ENCODE measurements around the gene GPN3.
A peak's percentile ranks its signal among the peaks of the same experiment; 100 is the strongest.
"Not testable (repeated sequence)": the region's sequence is repeated elsewhere in the genome, so short reads cannot be mapped to it uniquely, and the experiment has no call there.

The GPN3 gene

GRCh38 chr12:110468214-110469048, at the start of gene GPN3, which contains the start of gene FAM216A:
TSS of gene GPN3 (minus strand) at chr12:110468257. CDS start at chr12:110468203, 54 bp downstream.
TSS of gene FAM216A (plus strand) at chr12:110468845. CDS start at chr12:110468876, 31 bp downstream.
- DNase-seq: peak; percentile 96 to 97

GRCh38 chr12:110516995-110517394, 48.9 kb upstream of the GPN3 start:
- DNase-seq: no peak

GRCh38 chr12:110514363-110514762, 46.3 kb upstream of the GPN3 start:
- DNase-seq: no peak

- no peak for DNase-seq
Measured at GRCh38 chr12:110513842-110514241, 45.8 kb upstream of the GPN3 start.

- DNase-seq: no peak
Measured at GRCh38 chr12:110508071-110508586, 40.1 kb upstream of the GPN3 start.

GRCh38 chr12:110505332-110505731, 37.3 kb upstream of the GPN3 start:
- DNase-seq: no peak

- no peak for DNase-seq
Measured at GRCh38 chr12:110503432-110503831, 35.4 kb upstream of the GPN3 start.

GRCh38 chr12:110501752-110502738, 34.0 kb upstream of the GPN3 start, which contains the start of the genes RAD9B and VPS29:
TSS of gene RAD9B (plus strand) at chr12:110502331. CDS start at chr12:110502338, 7 bp downstream.
TSS of gene VPS29 (minus strand) at chr12:110502111. CDS start at chr12:110502051, 60 bp downstream.
- DNase-seq: peak; percentile 96 to 98

- peak in 1 of 2 experiments; percentile 19 for DNase-seq
Measured at GRCh38 chr12:110501399-110501751, 33.3 kb upstream of the GPN3 start.

- DNase-seq: no peak
Measured at GRCh38 chr12:110498984-110499706, 31.1 kb upstream of the GPN3 start.

GRCh38 chr12:110475426-110475825, 7.4 kb upstream of the GPN3 start:
- no peak for DNase-seq

- DNase-seq: no peak
Measured at GRCh38 chr12:110467847-110468213, 227 bp downstream of the GPN3 start.

- DNase-seq: no peak
Measured at GRCh38 chr12:110466791-110467190, 1.3 kb downstream of the GPN3 start.

GRCh38 chr12:110465765-110466164, 2.3 kb downstream of the GPN3 start:
- DNase-seq: not testable (repeated sequence)

- DNase-seq: no peak
Measured at GRCh38 chr12:110465024-110465423, 3.0 kb downstream of the GPN3 start.

- DNase-seq: not testable (repeated sequence)
Measured at GRCh38 chr12:110461189-110461588, 6.9 kb downstream of the GPN3 start.

- no peak for DNase-seq
Measured at GRCh38 chr12:110458756-110459155, 9.3 kb downstream of the GPN3 start.

GRCh38 chr12:110453569-110454296, 14.3 kb downstream of the GPN3 start:
- DNase-seq: no peak

GRCh38 chr12:110451263-110451662, 16.8 kb downstream of the GPN3 start:
- no peak for DNase-seq

GRCh38 chr12:110449799-110450497, 18.1 kb downstream of the GPN3 start, which contains the start of gene ARPC3:
TSS of gene ARPC3 (minus strand) at chr12:110450337. CDS start at chr12:110450260, 77 bp downstream.
- peak; percentile 86 to 93 for DNase-seq

GRCh38 chr12:110444455-110444854, 23.6 kb downstream of the GPN3 start:
- DNase-seq: no peak
